Stimulated activated CD8-positive, alpha-beta memory T cell treated with anti-CD3 and anti-CD28 coated beads, Interleukin-12 subunit alpha, Interleukin-12 subunit beta, amount 100 ng/mL, for 4 hours (primary cell): ENCODE results near the gene PDE4C.

Experiments used
- DNase-seq: peaks from one replicate; pipeline ENCODE4 v3.0.0-alpha.2; 2020; ENCODE audit warnings: low read depth

Gene PDE4C

GRCh38 chr19:18198374-18198773, 27.9 kb downstream of the PDE4C start:
- DNase-seq = no peak

- DNase-seq = no peak
Measured at GRCh38 chr19:18197941-18198340, 28.3 kb downstream of the PDE4C start.

GRCh38 chr19:18197306-18197705, 28.9 kb downstream of the PDE4C start:
- no peak for DNase-seq

- no peak for DNase-seq
Measured at GRCh38 chr19:18196511-18196845, 29.8 kb downstream of the PDE4C start.

GRCh38 chr19:18194554-18195238, 31.5 kb downstream of the PDE4C start:
- DNase-seq = no peak

GRCh38 chr19:18194181-18194530, 32.1 kb downstream of the PDE4C start:
- DNase-seq = no peak

GRCh38 chr19:18193388-18194180, 32.7 kb downstream of the PDE4C start:
- no peak for DNase-seq

GRCh38 chr19:18192673-18193387, 33.4 kb downstream of the PDE4C start, which contains the start of gene MPV17L2:
Gene MPV17L2 (plus strand): TSS chr19:18193218. CDS start chr19:18193282, 64 bp downstream.
- peak; percentile 93 for DNase-seq

- no peak for DNase-seq
Measured at GRCh38 chr19:18191640-18192062, 34.6 kb downstream of the PDE4C start.

GRCh38 chr19:18190278-18190677, 36.0 kb downstream of the PDE4C start:
- no peak for DNase-seq

- no peak for DNase-seq
Measured at GRCh38 chr19:18185538-18185937, 40.7 kb downstream of the PDE4C start.

- DNase-seq = no peak
Measured at GRCh38 chr19:18183529-18183928, 42.7 kb downstream of the PDE4C start.

GRCh38 chr19:18179957-18180356, 46.3 kb downstream of the PDE4C start:
- DNase-seq = no peak

GRCh38 chr19:18176367-18177310, 49.6 kb downstream of the PDE4C start:
- no peak for DNase-seq

GRCh38 chr19:18174983-18175382, 51.3 kb downstream of the PDE4C start:
- no peak for DNase-seq
